Large intestine (tissue), 3 donors: Measurements from ENCODE around the gene NUDT17. TPM values are rescaled to one million over a fixed set of nuclear protein-coding genes. Genes with fewer than 3 reads are reported as not detected.

Experiments used
- DNase-seq, 2 donors: peaks; one replicate each; pipeline versions ENCODE4 v3.0.0 to v3.0.0-alpha.2; 2013
- H3K27ac ChIP-seq: one replicate; pipeline ENCODE4 v1.5.1; 2013; ENCODE audit warnings: low read length
- H3K27me3 ChIP-seq: 2 replicates; pipeline ENCODE4 v1.6.1; 2013; ENCODE audit warnings: low read length; ENCODE audit not compliant: control insufficient read depth, insufficient read depth
- H3K36me3 ChIP-seq: 2 replicates; pipeline ENCODE4 v1.6.1; 2013; ENCODE audit warnings: low read length; ENCODE audit not compliant: control insufficient read depth, insufficient read depth
- H3K4me1 ChIP-seq: one replicate; pipeline ENCODE4 v1.6.1; 2013; ENCODE audit warnings: low read length; ENCODE audit not compliant: control insufficient read depth, insufficient read depth
- H3K4me3 ChIP-seq: one replicate; pipeline ENCODE4 v1.5.1; 2013; ENCODE audit warnings: low read length
- H3K9me3 ChIP-seq: one replicate; pipeline ENCODE4 v1.6.1; 2013; ENCODE audit warnings: mild to moderate bottlenecking, low read depth, low read length, moderate library complexity; ENCODE audit not compliant: control insufficient read depth
- WGBS: methylation state at CpG from one replicate; pipeline ENCODE4 v1.1.5; 2013; ENCODE audit warnings: low lambda C conversion rate; ENCODE audit not compliant: insufficient coverage; 5-methylcytosine and 5-hydroxymethylcytosine counted together
- polyA plus RNA-seq: library from polyadenylated mRNA; unstranded; fragments of 120-200 nt; gene quantifications from one replicate; pipeline ENCODE4 v1.2.1, GENCODE V29; 2013

The NUDT17 gene
- polyA plus RNA-seq, 1 donor, result 5.1 TPM

GRCh38 chr1:145887631-145888030 lies 42.2 kb downstream of the NUDT17 start:
- Histone ChIP-seq H3K4me1 (peaks cover 12% of the 10 kb centered on the region), H3K9me3 (no peaks in the 10 kb centered on the region), H3K4me3 (no peak overlapping the region), H3K27me3 (peaks cover 17% of the 10 kb centered on the region), H3K36me3 (no peaks in the 10 kb centered on the region), H3K27ac (no peak overlapping the region)
- DNase-seq, result no peak
- WGBS, result no CpG with 5 or more reads among the region's 5 CpGs

DNA sequence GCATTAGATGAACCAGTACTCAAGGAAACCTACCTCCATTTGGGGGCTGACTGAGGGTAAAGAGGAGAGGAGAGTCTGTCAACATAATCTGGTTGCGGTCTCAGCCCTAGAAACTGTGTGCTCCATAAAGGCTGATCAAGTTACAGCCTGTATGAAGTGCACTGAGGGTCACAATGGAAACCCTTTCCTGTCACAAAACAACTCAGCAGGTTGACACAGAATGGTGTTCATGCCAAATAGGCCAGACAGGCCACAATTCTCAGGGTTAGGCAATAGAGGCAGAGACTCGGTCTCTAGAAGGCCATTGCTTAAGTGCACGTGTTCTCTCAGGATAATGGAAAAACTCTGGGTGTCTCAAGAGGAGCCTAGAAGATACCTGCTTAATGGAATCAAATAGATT lies 44.3 kb downstream of the NUDT17 start:
- DNase-seq, result no peak
- no peaks in the 10 kb centered on the region for H3K9me3 ChIP-seq
- peaks cover 13% of the 10 kb centered on the region for H3K4me1 ChIP-seq
- H3K4me3 ChIP-seq, result no peak overlapping the region
- no peaks in the 10 kb centered on the region for H3K36me3 ChIP-seq
- H3K27ac ChIP-seq, result no peak overlapping the region
- WGBS, result no CpG with 5 or more reads among the region's 3 CpGs
- peaks cover 5% of the 10 kb centered on the region for H3K27me3 ChIP-seq

- H3K9me3 ChIP-seq, result no peaks in the 10 kb centered on the region
- DNase-seq, result no peak
- H3K4me1 ChIP-seq, result peaks cover 13% of the 10 kb centered on the region
- H3K27ac ChIP-seq, result no peak overlapping the region
- H3K36me3 ChIP-seq, result no peaks in the 10 kb centered on the region
- no peaks in the 10 kb centered on the region for H3K27me3 ChIP-seq
- no peak overlapping the region for H3K4me3 ChIP-seq
- WGBS, result no CpG with 5 or more reads among the region's 1 CpG
These were observed 45.7 kb downstream of the NUDT17 start for GRCh38 chr1:145891143-145891542.

- WGBS, result 10% methylated on average over 2 of the region's 6 CpGs
- no peaks in the 10 kb centered on the region for H3K27me3 ChIP-seq
- H3K4me3 ChIP-seq, result no peak overlapping the region
- H3K36me3 ChIP-seq, result no peaks in the 10 kb centered on the region
- no peaks in the 10 kb centered on the region for H3K9me3 ChIP-seq
- peak; percentile 91 to 93 for DNase-seq
- peaks cover 13% of the 10 kb centered on the region for H3K4me1 ChIP-seq
- H3K27ac ChIP-seq, result peak overlapping the region; percentile 66
These were observed 46.4 kb downstream of the NUDT17 start for GRCh38 chr1:145891587-145892485.

DNA sequence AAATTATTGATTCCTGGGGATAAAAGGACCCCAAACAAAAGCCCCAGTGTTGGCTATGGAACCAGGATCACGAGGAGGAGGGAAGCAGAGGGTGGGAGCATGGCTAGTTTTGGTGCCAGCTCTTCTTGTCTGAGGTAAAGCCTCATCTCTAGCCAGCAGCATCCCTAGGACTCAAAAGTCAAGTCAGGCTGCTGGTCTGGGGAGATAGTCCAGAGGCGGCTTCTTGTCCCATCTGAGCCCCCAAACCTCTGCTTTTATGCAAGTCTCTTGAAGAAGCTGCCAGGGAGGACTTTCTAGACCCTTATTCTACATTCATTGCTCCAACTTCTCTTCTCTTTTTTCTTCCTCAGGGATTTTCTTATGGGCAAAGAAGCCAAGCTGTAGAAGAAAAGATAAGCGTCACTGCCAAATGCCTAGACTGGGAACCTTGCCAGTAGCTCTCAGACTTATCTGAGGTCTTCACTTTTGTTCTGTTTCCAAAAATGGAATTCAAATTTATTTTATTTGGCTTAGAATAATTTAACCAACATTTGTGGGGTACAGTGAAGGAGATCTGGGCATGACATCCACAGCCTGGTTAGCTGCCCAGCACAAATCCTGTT lies 47.2 kb downstream of the NUDT17 start:
- H3K27ac ChIP-seq, result peak overlapping the region; percentile 66
- DNase-seq, result no peak
- peaks cover 13% of the 10 kb centered on the region for H3K4me1 ChIP-seq
- no peaks in the 10 kb centered on the region for H3K27me3 ChIP-seq
- H3K4me3 ChIP-seq, result no peak overlapping the region
- H3K9me3 ChIP-seq, result no peaks in the 10 kb centered on the region
- WGBS, result 100% methylated on average over 1 of the region's 3 CpGs
- no peaks in the 10 kb centered on the region for H3K36me3 ChIP-seq

DNA sequence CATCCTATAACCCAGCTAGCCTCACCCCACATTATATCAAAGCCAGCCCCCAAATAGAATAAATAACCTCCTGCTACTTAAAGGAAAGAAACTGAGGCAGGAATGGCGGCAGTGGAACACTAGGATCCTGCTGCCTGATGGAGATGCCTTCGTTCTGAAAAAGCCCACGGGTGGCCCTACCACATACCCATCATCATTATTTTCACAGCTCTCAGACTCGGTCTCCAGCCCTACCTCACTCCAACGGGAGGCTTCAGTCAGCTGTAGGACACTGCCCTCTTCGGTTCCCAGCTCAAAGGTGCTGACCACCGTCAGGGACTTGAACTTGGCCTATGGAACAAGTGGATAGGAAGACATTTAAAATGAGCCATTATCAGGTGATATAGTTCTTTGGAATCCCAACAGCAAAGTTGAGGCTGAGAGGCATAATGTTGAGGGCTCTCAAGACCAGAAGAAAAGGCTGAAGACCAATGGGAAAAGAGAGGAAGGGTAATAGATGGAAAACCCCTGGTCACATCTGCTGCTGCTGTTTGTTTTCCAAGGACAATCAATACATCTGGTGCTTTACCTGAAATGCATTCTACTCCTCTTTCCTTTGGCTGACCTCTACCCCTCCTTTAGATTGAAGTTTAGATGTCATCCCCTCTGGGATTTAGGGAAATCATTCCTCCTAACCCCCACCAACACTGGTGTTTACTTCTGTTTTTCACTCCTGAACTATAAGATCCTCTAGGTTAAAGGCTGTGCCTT lies 48.1 kb downstream of the NUDT17 start:
- Histone ChIP-seq H3K9me3 (no peaks in the 10 kb centered on the region), H3K4me3 (no peak overlapping the region), H3K27ac (no peak overlapping the region), H3K36me3 (no peaks in the 10 kb centered on the region), H3K27me3 (no peaks in the 10 kb centered on the region), H3K4me1 (peaks cover 13% of the 10 kb centered on the region)
- no CpG with 5 or more reads among the region's 7 CpGs for WGBS
- DNase-seq, result no peak

DNA sequence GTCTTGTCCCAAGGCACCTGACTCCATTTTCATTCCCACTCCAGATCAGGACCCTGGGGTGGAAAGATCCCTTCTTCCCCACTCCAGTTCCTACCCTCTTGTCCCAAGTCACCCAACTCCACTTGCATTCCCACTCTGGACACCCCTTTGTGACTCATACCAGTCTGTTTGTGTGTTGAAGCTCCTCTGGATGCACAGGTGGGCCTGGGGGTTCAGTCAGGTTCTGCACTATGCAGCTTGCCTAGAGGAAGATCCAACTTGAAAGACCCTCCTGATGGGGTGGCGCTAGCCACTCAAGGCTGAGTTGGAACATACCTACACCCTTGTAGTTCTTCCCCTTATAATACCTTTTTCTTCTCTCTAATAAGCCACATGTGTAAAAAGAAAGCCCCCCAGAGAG lies 50.0 kb downstream of the NUDT17 start:
- Histone ChIP-seq H3K36me3 (no peaks in the 10 kb centered on the region), H3K27me3 (no peaks in the 10 kb centered on the region), H3K27ac (no peak overlapping the region), H3K4me3 (no peak overlapping the region), H3K9me3 (no peaks in the 10 kb centered on the region), H3K4me1 (peaks cover 13% of the 10 kb centered on the region)
- no peak for DNase-seq
- WGBS, result no CpG with 5 or more reads among the region's 1 CpG

DNA sequence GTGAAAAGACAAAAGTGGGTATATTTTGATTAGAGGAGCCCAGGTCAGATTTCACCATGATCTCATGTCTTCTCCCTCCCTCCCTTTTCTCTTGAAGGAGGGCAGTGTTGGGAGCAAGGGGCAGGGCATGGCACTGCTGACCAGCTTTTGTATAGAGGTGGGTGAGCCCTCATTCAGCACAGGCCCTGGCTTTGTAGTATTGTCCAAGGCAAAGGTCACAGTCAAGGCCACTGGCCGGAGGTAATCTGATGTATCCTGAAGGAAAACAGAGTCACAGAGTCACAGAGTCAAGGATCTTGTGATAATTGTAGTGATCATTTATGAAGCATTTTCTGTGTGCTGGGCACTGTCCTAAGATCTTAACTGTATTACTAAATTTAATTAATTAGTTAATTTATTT lies 52.5 kb downstream of the NUDT17 start:
- Histone ChIP-seq H3K9me3 (no peaks in the 10 kb centered on the region), H3K27me3 (no peaks in the 10 kb centered on the region), H3K4me3 (no peak overlapping the region), H3K4me1 (no peaks in the 10 kb centered on the region), H3K36me3 (no peaks in the 10 kb centered on the region), H3K27ac (no peak overlapping the region)
- WGBS, result no CpG with 5 or more reads among the region's 1 CpG
- no peak for DNase-seq
